Stomach smooth muscle (tissue), 2 donors: ENCODE measurements around the gene CLDND1.

Experiments used
- H3K27ac ChIP-seq: one replicate; pipeline ENCODE4 v1.7.0; 2013; ENCODE audit warnings: mild to moderate bottlenecking, low read length, inconsistent platforms
- H3K27me3 ChIP-seq, 2 donors: one replicate each; pipeline ENCODE4 v1.7.0; 2013; ENCODE audit warnings: low read length in 2 of 2; ENCODE audit not compliant: insufficient read depth in 2 of 2, control insufficient read depth in 1 of 2
- H3K36me3 ChIP-seq, 2 donors: one replicate each; pipeline ENCODE4 v1.7.0; 2013; ENCODE audit warnings: low read length in 2 of 2; ENCODE audit not compliant: control insufficient read depth in 2 of 2, insufficient read depth in 2 of 2
- H3K4me1 ChIP-seq: one replicate; pipeline ENCODE4 v1.7.0; 2013; ENCODE audit warnings: low read length; ENCODE audit not compliant: control insufficient read depth, insufficient read depth
- H3K4me3 ChIP-seq, 2 donors: one replicate each; pipeline ENCODE4 v1.7.0; 2013; ENCODE audit warnings: low read length in 2 of 2
- H3K9ac ChIP-seq, 2 donors: one replicate each; pipeline ENCODE4 v1.7.0; 2013; ENCODE audit warnings: low read length in 2 of 2, mild to moderate bottlenecking in 1 of 2
- H3K9me3 ChIP-seq, 2 donors: one replicate each; pipeline ENCODE4 v1.7.0; 2013; ENCODE audit warnings: low read length in 2 of 2; ENCODE audit not compliant: control insufficient read depth in 2 of 2
- donor health status: healthy.
- donor health status: Pancreatic carcinoma.

CLDND1 gene

DNA sequence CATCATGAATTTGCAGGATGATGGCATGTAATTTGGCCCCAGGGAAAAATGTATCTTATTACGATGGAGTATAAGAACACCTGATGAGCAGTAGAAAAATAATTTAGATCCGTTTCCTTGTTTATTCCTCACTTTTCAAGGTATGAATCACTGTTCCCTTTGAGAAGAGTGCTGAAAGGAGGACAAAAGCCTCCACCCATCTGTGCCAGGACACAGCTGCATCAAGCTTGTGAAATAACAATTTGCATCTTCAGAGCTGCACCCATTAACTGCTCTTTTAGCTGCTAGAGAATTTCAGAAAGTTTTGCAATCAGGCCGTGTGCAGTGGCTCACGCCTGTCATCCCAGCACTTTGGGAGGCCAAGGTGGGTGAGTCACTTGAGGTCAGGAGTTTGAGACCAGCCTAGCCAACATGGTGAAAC, 9.6 kb downstream of the CLDND1 start:
- peaks cover 3 to 20% of the 10 kb centered on the region in 2 donors for H3K36me3 ChIP-seq
- no peaks in the 10 kb centered on the region for H3K4me1 ChIP-seq
- no peak overlapping the region for H3K9ac ChIP-seq
- no peak overlapping the region for H3K27ac ChIP-seq
- no peaks in the 10 kb centered on the region for H3K27me3 ChIP-seq
- no peaks in the 10 kb centered on the region for H3K9me3 ChIP-seq
- no peak overlapping the region for H3K4me3 ChIP-seq

DNA sequence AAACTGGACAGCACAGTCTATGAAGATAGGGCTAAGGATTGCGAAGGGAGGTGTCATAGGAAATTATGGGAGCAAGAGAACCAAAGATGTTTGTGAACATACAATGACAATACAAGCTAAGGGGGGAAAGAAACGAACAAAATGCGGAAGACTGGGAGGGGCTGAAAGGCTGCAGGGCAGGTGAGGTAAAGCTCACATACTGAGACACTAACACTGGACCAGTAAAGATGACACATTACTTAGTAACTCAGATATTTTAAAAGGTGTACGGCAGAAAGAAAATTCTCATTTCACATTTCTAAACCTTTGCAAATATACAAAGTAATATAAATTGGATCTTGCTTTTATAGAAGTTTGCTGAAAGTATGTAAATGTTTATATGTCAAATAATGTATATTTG, 10.1 kb downstream of the CLDND1 start:
- H3K36me3 ChIP-seq = peaks cover 3 to 20% of the 10 kb centered on the region in 2 donors
- no peaks in the 10 kb centered on the region for H3K9me3 ChIP-seq
- H3K9ac ChIP-seq = no peak overlapping the region
- H3K4me3 ChIP-seq = no peak overlapping the region
- H3K4me1 ChIP-seq = no peaks in the 10 kb centered on the region
- H3K27ac ChIP-seq = no peak overlapping the region
- H3K27me3 ChIP-seq = no peaks in the 10 kb centered on the region

DNA sequence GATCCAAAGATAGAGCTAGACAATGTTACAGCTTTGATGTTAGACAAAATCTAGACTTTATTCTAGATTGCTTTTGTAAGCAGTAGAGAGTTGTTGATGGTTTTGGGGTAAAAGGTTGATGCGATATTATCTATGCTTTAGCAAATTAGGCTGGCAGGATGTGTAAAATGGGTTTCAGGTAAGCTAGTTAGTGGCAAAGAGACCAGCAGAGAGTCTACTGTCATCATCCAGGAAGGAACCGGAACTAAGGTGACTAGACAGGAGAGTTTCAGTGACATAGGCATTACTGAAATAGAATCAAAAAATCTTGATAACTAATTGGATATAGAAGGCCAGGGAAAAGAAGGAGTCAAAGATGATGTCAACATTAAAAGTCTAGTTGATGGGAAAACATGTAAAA, 14.1 kb downstream of the CLDND1 start:
- Histone ChIP-seq H3K27ac (no peak overlapping the region), H3K4me1 (no peaks in the 10 kb centered on the region), H3K27me3 (no peaks in the 10 kb centered on the region), H3K9ac (no peak overlapping the region), H3K4me3 (no peak overlapping the region), H3K36me3 (peaks cover 6 to 8% of the 10 kb centered on the region in 2 donors), H3K9me3 (no peaks in the 10 kb centered on the region)

DNA sequence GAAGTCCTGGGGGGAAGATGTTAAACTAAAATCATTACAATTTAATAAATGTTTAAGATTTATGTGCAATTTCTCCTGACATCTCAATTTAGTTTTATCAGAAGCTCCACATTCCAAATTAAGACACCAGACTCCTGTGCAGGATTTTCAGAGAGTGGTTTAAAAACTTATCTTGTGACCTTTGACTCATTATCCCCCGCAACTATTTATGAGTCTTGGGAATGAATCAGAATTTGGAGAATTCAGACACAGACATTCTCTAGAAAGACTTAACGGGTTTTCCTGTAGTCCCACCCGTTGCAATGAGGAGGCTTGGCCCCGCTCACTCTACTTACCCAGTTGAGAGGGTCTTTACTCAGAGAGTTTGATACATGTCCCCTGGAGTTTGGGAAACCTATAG, 18.2 kb downstream of the CLDND1 start:
- Histone ChIP-seq H3K27ac (no peak overlapping the region), H3K9ac (no peak overlapping the region), H3K36me3 (peaks cover 2 to 10% of the 10 kb centered on the region in 2 donors), H3K27me3 (no peaks in the 10 kb centered on the region), H3K9me3 (no peaks in the 10 kb centered on the region), H3K4me1 (no peaks in the 10 kb centered on the region), H3K4me3 (no peak overlapping the region)

DNA sequence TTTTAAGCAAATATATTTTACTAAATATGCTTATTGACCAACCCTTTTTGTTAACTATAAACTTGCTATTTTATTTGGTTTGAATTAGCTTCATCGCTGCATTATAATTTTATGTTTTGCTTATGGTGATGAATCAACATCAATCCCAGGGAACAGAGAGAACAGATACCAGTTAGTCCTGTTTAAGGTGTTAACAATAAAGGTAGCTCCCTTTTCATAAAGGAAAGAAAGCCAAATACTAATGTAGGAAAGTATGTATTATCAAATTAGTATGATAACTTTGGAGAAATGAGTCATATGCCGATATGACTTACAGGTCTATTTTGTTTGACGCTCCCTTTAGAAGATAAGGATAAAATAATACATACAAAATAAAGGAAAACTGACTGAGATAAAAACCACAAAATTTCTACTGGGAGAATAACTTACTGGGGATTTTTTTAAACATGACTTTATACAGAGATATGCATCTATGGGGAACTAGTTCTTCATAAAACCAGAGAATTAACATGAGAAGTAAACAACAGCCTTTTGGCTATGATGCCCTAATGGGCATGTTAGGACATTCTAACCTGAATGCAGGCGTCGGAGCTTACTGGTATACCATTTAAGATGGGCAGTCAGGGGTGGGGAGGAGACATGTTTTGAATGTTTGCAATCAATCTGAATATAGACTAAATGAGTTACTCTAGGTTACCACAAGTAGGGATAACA, 20.7 kb downstream of the CLDND1 start:
- H3K4me3 ChIP-seq = no peak overlapping the region
- no peaks in the 10 kb centered on the region for H3K9me3 ChIP-seq
- H3K4me1 ChIP-seq = no peaks in the 10 kb centered on the region
- H3K27ac ChIP-seq = no peak overlapping the region
- H3K27me3 ChIP-seq = no peaks in the 10 kb centered on the region
- H3K9ac ChIP-seq = no peak overlapping the region
- H3K36me3 ChIP-seq = peaks cover 0 to 10% of the 10 kb centered on the region in 2 donors

DNA sequence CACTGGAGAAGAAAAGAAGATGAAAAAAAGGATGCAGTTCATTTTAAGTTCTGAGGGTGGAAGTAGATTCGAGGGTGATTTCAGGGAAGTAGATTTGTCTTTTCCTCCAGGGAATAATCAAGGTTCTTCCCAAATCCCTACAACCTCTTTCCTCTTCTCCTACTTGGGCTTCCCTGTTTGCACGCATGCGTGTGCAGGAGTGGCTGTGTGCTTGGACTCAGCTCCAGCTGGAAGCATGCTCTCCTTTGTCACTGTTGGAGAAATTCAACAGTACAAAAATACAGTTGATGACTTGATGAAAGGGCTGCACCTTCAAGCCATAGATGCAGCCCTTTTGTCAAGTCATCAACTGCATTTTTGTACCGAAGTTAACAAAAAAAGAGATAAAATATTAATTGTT, 21.4 kb downstream of the CLDND1 start:
- H3K9ac ChIP-seq = no peak overlapping the region
- no peaks in the 10 kb centered on the region for H3K27me3 ChIP-seq
- H3K4me3 ChIP-seq = no peak overlapping the region
- H3K27ac ChIP-seq = no peak overlapping the region
- H3K4me1 ChIP-seq = no peaks in the 10 kb centered on the region
- peaks cover 0 to 6% of the 10 kb centered on the region in 2 donors for H3K36me3 ChIP-seq
- no peaks in the 10 kb centered on the region for H3K9me3 ChIP-seq

DNA sequence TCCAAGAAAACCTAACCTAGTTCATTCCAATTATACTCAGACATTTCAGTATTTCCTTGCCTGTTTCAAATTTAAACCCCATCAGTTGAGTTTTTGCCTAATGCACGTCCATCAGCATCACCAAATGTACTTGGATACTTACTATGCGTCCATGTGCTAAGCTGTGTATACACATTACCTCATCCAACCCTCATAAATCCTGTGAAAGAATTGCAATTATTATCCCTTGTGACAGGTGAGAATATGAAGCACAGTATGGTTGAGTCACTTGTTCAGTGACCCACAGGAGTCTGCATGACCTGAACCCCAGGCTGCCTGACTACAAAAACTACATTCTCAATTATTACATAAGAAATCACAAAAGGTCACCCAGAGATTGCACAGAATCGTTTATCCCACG, 22.7 kb downstream of the CLDND1 start:
- Histone ChIP-seq H3K27me3 (no peaks in the 10 kb centered on the region), H3K9me3 (no peaks in the 10 kb centered on the region), H3K27ac (no peak overlapping the region), H3K9ac (no peak overlapping the region), H3K4me1 (no peaks in the 10 kb centered on the region), H3K4me3 (no peak overlapping the region), H3K36me3 (peaks cover 0 to 4% of the 10 kb centered on the region in 2 donors)

DNA sequence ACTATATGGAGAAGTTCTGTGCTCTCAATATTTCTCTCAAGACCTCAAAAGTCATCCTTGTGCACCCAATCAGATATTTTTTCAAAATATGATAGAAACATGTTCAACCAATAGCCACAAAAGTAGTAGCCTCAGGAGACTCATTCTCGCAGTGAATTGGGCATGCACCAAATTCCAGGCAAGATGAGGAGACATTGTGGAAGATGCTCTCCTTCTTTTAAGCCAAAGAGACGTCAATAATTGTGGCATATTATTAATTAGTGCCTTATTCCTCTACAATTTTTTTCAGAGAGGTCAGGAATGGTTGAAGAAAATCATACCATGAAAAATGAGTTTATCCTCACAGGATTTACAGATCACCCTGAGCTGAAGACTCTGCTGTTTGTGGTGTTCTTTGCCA, 25.3 kb downstream of the CLDND1 start, which contains the start of gene OR5K2:
OR5K2 (plus strand) TSS at position 301 of the 400 bp plus-strand sequence; CDS start at position 301, 0 bp downstream.
- Histone ChIP-seq H3K4me3 (no peak within 1 kb of the TSS), H3K9me3 (no peaks in the 10 kb centered on the region), H3K9ac (no peak within 1 kb of the TSS), H3K36me3 (no peaks in the 10 kb centered on the region), H3K4me1 (no peaks in the 10 kb centered on the region), H3K27me3 (no peaks in the 10 kb centered on the region), H3K27ac (no peak within 1 kb of the TSS)

DNA sequence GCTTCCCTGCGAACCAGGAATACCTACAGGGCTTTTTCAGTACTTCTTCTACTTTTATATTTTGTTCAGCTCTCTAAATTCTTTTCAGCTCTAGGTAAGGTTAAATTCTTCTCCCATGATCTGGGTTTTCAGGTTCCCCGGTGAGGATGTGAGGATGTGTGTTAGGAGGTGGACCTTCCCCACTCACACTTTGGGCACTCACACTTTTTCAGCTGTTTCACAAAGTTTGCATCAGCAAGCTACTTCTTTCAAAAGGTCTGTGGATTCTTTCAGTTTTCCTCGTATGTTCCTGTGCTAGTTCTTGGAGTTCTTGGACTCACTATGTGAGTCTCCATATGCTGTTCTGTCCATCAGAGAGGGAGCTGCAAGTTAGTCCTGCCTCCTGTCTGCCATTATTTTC, 39.1 kb downstream of the CLDND1 start:
- H3K27me3 ChIP-seq = no peaks in the 10 kb centered on the region
- H3K4me3 ChIP-seq = no peak overlapping the region
- no peak overlapping the region for H3K9ac ChIP-seq
- H3K27ac ChIP-seq = no peak overlapping the region
- H3K4me1 ChIP-seq = no peaks in the 10 kb centered on the region
- H3K36me3 ChIP-seq = no peaks in the 10 kb centered on the region
- peaks cover 12 to 20% of the 10 kb centered on the region in 2 donors for H3K9me3 ChIP-seq

DNA sequence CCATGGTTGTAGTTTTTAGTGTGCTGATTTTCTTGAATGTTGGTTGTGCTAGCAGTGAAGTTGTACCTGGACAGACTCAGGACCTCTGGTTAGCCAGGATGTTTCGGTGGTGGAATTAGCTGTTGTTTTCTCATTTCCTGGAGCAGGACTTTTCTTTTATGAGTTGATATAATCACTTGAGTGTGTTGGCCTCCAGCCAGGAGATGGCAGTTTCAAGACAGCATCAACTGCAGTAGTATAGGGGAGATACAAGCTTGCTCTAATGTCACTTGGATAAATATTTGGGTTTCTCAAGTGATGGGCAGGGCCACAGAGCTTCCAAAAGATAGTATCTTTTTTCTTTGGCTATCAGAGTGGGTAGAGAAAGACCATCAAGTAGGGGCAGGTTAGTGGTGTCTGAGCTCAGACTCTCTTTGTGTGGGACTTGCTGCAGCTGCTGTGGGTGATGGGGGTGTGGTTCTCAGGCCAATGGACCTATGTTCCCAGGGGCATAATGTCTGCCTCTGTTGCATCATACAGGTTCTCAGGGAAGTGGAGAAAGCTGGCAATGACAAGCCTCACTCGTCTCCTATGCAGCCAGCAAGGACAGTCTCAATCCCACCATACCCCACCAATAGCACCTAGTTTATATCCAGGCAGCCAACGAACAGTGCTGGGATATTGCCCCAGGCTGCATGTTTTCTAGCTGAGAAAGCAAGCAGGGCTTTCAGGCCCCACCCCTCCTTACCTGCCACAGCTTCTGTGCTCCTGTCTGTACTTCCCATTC, 39.8 kb downstream of the CLDND1 start:
- H3K4me3 ChIP-seq = no peak overlapping the region

More for the DNA sequence above, 39.8 kb downstream of the CLDND1 start:
- Histone ChIP-seq H3K9ac (no peak overlapping the region), H3K27ac (no peak overlapping the region), H3K4me1 (no peaks in the 10 kb centered on the region), H3K36me3 (no peaks in the 10 kb centered on the region), H3K27me3 (no peaks in the 10 kb centered on the region), H3K9me3 (peaks cover 12 to 23% of the 10 kb centered on the region in 2 donors)
